WERI-Rb-1 (cell line): ENCODE measurements around the gene STOM.
"Not testable (repeated sequence)": the region's sequence is repeated elsewhere in the genome, so short reads cannot be mapped to it uniquely, and the experiment has no call there.

Experiments
- DNase-seq: peaks from one replicate; pipeline ENCODE4 v3.0.0-alpha.2; 2020
- H3K27ac ChIP-seq: fragments of 250-450 bp; sonication (Bioruptor Pico); 2 replicates; pipeline ENCODE4 v1.5.1; 2020; ENCODE audit warnings: mild to moderate bottlenecking, moderate library complexity
- H3K27me3 ChIP-seq: fragments of 250-450 bp; sonication (Bioruptor Pico); 2 replicates; pipeline ENCODE4 v1.5.1; 2021; ENCODE audit warnings: mild to moderate bottlenecking, low read depth, moderate library complexity; ENCODE audit not compliant: insufficient read depth, severe bottlenecking
- H3K36me3 ChIP-seq: fragments of 250-450 bp; sonication (Bioruptor Pico); 2 replicates; pipeline ENCODE4 v1.5.1; 2020; ENCODE audit warnings: mild to moderate bottlenecking, moderate library complexity
- H3K4me3 ChIP-seq: 2 replicates; pipeline ENCODE4 v1.5.1; 2011; ENCODE audit warnings: low read depth, mild to moderate bottlenecking, control low read depth, low read length
- H3K9me3 ChIP-seq: fragments of 250-450 bp; sonication (Bioruptor Pico); 2 replicates; pipeline ENCODE4 v1.5.1; 2021; ENCODE audit warnings: mild to moderate bottlenecking, moderate library complexity; ENCODE audit not compliant: severe bottlenecking
- CTCF ChIP-seq: IDR thresholded peaks from 2 replicates; pipeline ENCODE4 v1.5.1; 2011; ENCODE audit warnings: low read depth, mild to moderate bottlenecking, control low read depth, inconsistent platforms, low read length

STOM gene

GRCh38 chr9:121399126-121399882 is 29.3 kb upstream of the STOM start:
- DNase-seq: peak; percentile 80
- no peaks in the 10 kb centered on the region for H3K27me3 ChIP-seq
- H3K27ac ChIP-seq: peak overlapping the region; percentile 52
- H3K9me3 ChIP-seq: peaks cover 3% of the 10 kb centered on the region
- H3K36me3 ChIP-seq: no peaks in the 10 kb centered on the region
- H3K4me3 ChIP-seq: no peak overlapping the region
- no peak for TF ChIP-seq CTCF

GRCh38 chr9:121398374-121398773 is 28.3 kb upstream of the STOM start:
- no peak for DNase-seq
- H3K9me3 ChIP-seq: peaks cover 3% of the 10 kb centered on the region
- H3K4me3 ChIP-seq: no peak overlapping the region
- no peak overlapping the region for H3K27ac ChIP-seq
- no peaks in the 10 kb centered on the region for H3K27me3 ChIP-seq
- H3K36me3 ChIP-seq: no peaks in the 10 kb centered on the region
- no peak for TF ChIP-seq CTCF

GRCh38 chr9:121397277-121397676 is 27.2 kb upstream of the STOM start:
- DNase-seq, H3K36me3 ChIP-seq, H3K27ac ChIP-seq, H3K27me3 ChIP-seq, H3K4me3 ChIP-seq, H3K9me3 ChIP-seq: not testable (repeated sequence)

GRCh38 chr9:121395558-121395957 is 25.5 kb upstream of the STOM start:
- DNase-seq: no peak
- TF ChIP-seq CTCF: no peak
- no peak overlapping the region for H3K4me3 ChIP-seq

GRCh38 chr9:121394292-121394691 is 24.2 kb upstream of the STOM start:
- Histone ChIP-seq H3K4me3 (no peak overlapping the region), H3K27me3 (no peaks in the 10 kb centered on the region), H3K9me3 (peaks cover 3% of the 10 kb centered on the region), H3K27ac (no peak overlapping the region), H3K36me3 (no peaks in the 10 kb centered on the region)
- TF ChIP-seq CTCF: no peak
- DNase-seq: no peak

More at GRCh38 chr9:121395558-121395957, 25.5 kb upstream of the STOM start:
- H3K9me3 ChIP-seq: peaks cover 3% of the 10 kb centered on the region
- no peaks in the 10 kb centered on the region for H3K36me3 ChIP-seq
- no peak overlapping the region for H3K27ac ChIP-seq
- no peaks in the 10 kb centered on the region for H3K27me3 ChIP-seq

GRCh38 chr9:121393318-121393717 is 23.3 kb upstream of the STOM start:
- TF ChIP-seq CTCF: no peak
- Histone ChIP-seq H3K27ac (no peak overlapping the region), H3K36me3 (no peaks in the 10 kb centered on the region), H3K9me3 (peaks cover 3% of the 10 kb centered on the region), H3K27me3 (no peaks in the 10 kb centered on the region), H3K4me3 (no peak overlapping the region)
- DNase-seq: no peak
